GM21367 (cell line): ENCODE measurements around the gene CUEDC2.

ENCODE experiments used
- ATAC-seq: cut with Tn5 transposase; IDR thresholded peaks from one replicate; pipeline ENCODE4 v1.9.1; 2021; ENCODE audit not compliant: unreplicated experiment

Gene CUEDC2

GRCh38 chr10:102398172-102399020, 34.0 kb downstream of the CUEDC2 start:
- no peak for ATAC-seq

- no peak for ATAC-seq
These were observed 34.9 kb downstream of the CUEDC2 start for GRCh38 chr10:102397222-102398171.

DNA sequence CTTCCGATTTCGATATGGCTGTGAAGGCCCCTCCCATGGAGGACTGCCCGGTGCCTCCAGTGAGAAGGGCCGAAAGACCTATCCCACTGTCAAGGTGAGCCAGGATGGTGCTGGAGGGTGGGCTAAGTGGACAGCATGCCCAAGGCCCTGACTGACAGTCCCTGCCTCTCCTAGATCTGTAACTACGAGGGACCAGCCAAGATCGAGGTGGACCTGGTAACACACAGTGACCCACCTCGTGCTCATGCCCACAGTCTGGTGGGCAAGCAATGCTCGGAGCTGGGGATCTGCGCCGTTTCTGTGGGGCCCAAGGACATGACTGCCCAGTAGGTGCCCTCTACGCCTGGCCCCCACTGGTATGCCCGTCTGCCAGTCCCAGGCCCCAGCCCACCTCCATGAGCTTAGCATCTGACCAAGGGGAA, 35.6 kb downstream of the CUEDC2 start:
- no peak for ATAC-seq

GRCh38 chr10:102396317-102396650, 36.1 kb downstream of the CUEDC2 start:
- no peak for ATAC-seq

DNA sequence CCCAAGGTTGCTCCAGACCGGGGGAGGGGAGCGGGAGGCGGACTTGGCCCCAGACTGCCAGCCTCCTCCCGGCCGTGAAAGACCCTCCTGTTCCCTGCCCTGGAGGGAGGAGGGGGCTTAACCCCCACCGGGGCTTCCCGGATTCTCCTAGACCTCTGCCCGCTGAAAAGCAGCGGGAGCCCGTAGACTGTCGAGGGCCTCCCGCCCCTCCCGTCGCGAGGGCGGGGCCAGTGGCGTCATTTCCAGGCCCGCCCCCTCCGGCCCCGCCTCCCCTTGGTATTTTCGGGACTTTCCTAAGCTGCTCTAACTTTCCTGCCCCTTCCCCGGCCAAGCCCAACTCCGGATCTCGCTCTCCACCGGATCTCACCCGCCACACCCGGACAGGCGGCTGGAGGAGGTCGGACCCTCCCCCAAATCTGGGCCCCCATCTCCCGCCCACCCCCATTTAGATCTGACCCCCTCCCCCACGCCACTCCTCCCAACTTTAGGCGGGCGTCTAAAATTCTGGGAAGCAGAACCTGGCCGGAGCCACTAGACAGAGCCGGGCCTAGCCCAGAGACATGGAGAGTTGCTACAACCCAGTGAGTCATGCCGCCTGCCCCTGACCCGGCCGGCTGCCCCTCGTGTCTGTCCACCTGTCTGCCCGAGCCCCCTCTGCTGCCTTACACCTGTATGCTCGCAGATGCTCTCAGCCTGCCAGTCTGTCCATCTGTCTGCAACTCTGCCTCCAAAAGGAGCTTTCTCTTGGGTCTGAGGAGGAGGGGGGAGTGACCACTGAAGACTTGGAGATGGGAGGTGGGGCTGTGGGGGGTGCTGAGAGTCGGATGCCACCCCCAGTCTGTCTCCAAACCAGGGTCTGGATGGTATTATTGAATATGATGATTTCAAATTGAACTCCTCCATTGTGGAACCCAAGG, 36.7 kb downstream of the CUEDC2 start, which contains the start of gene NFKB2:
NFKB2 (plus strand) TSS at position 306 of the 917 bp plus-strand sequence; CDS start at position 561, 255 bp downstream.
- ATAC-seq = no peak

- ATAC-seq = peak; percentile 2
These were observed 37.5 kb downstream of the CUEDC2 start for GRCh38 chr10:102394801-102395399.

GRCh38 chr10:102394079-102394800, 38.1 kb downstream of the CUEDC2 start:
- ATAC-seq = peak; percentile 77

GRCh38 chr10:102393411-102394078, 38.8 kb downstream of the CUEDC2 start:
- no peak for ATAC-seq

DNA sequence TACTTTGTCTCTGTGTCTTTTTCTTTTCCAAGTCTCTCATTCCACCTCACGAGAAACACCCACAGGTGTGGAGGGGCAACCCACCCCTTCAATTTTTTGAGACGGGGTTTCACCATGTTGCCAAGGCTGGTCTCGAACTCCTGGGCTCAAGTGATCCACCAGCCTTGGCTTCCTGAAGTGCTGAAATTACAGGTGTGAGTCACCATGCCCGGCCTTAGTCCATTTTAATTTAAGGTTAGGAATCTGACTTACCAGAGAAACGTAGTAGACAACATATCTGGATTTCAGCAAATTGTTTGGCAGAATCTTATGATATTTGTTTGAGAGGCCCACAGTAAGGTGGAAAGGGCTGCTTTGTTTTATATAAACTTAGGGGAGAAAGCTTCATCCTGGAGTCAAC, 40.1 kb downstream of the CUEDC2 start:
- ATAC-seq = no peak

DNA sequence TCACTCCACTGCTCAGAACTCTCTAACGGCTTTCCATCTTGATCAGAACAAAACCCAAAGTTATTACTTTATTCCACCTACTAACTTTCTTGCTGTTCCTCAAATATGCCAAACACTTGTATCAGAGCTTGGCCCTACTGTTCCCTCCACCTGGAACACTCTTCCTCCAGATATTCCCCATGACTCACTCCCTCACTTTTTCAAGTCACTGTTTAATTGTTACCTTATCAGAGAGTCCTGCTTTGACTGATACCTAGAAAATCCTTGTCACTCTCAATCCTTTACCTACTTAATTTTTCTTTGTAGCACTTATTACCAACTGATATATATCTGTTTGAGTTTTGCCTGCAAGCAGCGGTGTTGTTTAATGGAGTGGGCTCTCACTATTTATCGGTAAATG, 42.5 kb downstream of the CUEDC2 start:
- no peak for ATAC-seq

DNA sequence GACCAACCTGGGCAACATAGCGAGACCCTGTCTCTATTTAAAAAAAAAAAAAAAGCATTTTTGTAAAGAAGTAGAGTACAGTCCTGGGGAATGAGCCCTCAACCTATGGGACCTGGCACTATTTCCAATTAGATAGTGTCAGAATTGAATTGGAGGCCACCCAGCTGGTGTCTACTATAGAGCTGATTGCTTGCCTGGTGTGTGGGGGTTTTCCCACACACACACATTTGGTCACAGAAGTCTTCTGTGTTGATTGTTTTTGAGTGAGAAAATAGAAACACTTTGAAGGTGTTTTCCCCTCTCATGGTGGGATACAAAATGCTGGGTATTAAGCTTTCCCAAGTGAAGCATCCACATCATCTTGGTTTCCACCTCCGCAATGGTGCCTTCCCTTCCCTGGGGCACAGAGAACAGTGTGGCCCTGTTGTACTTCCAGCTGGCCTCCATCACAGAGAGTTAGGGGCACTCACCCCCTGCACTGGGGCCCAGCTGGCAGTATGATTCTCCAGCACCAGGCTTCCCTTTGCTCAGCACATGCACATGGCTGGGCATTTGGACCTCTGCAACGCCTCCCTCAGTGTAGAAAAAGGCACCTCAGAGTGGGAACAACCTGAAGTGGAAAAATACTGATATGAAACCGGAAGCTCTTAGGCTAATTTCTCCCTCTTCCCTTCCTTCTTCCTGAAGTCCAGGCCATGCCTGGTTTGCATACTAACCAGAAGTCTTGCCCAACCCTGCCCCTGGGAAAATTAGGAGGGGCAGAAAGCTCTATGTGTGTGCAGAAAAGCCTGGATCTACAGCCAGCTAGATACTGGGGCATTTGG, 47.6 kb downstream of the CUEDC2 start:
- ATAC-seq = no peak

- no peak for ATAC-seq
These were observed 48.3 kb downstream of the CUEDC2 start for GRCh38 chr10:102384053-102384452.

DNA sequence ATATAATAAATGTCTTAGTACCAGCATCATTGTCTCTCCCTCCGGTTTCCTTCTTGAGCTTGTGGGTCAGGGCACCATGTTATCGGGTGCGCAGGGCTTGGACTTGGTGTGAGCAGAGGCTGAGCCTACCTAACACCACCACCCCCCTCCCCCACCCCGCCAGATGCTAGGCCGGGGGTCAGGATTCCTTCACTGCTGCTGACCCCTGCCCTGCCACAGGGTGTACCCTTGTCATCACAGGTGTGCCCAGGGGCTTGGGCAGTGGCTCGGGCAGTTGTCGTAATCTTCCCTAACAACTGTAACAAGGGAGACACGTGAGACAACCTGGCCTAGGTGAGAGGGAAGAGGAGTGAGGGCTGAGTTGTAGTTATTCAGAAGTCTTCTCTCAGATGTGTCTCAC, 49.5 kb downstream of the CUEDC2 start:
- ATAC-seq = no peak

- no peak for ATAC-seq
These were observed 50.4 kb downstream of the CUEDC2 start for GRCh38 chr10:102381983-102382382.

DNA sequence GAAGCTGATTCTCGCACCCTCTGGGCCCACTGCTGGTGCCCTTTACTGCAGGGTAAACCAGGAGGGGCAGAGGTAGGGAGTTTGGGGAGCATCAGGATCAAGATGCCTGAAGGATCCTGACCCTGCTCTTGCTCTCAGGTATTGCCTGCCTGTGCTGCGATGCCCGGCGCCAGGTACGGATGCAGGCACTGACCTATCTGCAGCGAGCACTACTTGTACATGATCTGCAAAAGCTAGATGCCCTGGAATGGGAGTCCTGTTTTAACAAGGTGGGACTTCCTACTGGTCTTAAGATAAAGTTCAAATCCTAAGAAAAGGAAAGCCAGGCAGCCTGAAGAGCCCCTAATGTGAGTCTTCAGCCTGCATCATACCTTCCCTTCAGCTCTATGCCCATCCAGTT, 53.0 kb downstream of the CUEDC2 start:
- ATAC-seq = no peak

DNA sequence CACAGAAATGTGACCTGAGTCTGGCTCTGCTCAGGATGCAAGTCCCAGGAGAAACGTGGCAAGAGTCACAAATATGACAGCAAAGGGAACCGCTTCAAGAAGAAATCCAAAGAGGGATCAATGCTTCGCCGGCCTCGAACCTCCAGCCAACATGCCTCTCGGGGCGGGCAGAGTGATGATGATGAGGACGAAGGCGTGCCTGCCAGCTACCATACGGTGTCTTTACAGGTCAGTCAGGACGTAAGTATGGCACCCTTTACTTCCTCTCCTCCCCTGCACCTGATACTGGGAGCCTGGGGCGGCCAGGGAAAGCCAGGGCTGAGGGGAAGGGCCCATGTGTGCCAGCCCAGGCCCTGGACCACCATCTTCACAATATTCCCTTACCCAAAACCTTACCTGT, 55.5 kb downstream of the CUEDC2 start:
- ATAC-seq = no peak

- ATAC-seq = no peak
These were observed 56.5 kb downstream of the CUEDC2 start for GRCh38 chr10:102375867-102376266.

- no peak for ATAC-seq
These were observed 57.1 kb downstream of the CUEDC2 start for GRCh38 chr10:102375250-102375649.
